ENCODE results near the gene UBAC2.

DNA sequence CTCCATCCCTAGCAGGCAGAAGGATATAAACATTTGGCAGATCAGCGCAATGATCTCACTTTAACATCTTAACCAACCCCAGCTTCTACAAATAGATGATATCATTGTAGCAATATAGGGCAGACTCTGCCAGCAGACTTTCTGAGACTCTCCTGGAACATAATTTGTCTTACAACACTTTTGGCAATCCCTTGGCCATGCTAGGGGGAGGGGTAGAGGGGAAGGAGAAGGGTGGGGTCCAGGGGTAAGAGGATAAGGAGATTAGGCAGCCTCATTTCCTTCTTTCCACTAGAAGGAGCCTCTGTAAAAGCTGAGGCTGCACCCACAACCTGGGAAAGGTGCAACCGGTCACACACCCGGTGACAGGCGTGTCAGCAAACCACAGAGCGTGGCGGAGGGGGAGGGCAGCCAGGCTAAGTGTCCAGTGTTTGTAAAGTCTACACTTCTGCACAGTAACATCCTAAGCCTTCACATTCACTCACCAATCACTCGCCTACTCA, 8.7 kb upstream of the UBAC2 start:
- TF ChIP-seq, protein P1, sequence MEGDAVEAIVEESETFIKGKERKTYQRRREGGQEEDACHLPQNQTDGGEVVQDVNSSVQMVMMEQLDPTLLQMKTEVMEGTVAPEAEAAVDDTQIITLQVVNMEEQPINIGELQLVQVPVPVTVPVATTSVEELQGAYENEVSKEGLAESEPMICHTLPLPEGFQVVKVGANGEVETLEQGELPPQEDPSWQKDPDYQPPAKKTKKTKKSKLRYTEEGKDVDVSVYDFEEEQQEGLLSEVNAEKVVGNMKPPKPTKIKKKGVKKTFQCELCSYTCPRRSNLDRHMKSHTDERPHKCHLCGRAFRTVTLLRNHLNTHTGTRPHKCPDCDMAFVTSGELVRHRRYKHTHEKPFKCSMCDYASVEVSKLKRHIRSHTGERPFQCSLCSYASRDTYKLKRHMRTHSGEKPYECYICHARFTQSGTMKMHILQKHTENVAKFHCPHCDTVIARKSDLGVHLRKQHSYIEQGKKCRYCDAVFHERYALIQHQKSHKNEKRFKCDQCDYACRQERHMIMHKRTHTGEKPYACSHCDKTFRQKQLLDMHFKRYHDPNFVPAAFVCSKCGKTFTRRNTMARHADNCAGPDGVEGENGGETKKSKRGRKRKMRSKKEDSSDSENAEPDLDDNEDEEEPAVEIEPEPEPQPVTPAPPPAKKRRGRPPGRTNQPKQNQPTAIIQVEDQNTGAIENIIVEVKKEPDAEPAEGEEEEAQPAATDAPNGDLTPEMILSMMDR (conservative IDR thresholded peaks at IDR 0.05; ENCODE audit: low read depth, low read length) = no peak
- no peak for TF ChIP-seq EZH2 (IDR thresholded peaks at IDR 0.05; ENCODE audit: borderline replicate concordance, low read depth, low read length, poor library complexity, severe bottlenecking)
